ENCODE measurements around the gene PTX4.

Gene PTX4

DNA sequence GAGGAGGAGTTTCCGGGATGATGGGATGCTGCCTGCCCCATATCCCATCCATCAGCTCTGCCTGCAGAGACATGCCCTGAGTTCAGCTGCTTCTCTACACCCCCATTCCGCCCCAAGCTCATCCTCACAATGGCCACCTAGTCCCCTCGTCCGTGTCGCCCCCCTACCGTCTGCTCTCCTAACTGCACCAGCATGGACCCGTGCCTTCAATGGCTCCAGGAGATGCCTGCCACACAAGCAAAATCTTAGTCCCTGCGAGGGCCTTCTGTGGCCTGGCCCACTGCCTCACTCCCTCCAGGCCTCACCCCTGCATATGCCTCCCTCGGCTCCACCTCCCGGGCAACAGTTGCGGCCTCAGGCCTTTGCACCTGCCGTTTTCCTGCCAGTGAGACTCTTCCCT, 2.6 kb upstream of the PTX4 start:
- TF ChIP-seq TAF1 (IDR thresholded peaks at IDR 0.05; ENCODE audit: low read depth) (no peak), YY1 (IDR thresholded peaks at IDR 0.05; ENCODE audit: low read depth) (no peak), CREB1 (IDR thresholded peaks at IDR 0.05; ENCODE audit: low read depth) (no peak), RAD21 (IDR thresholded peaks at IDR 0.05; ENCODE audit: low read depth) (no peak), FOXM1 (IDR thresholded peaks at IDR 0.05; ENCODE audit: borderline replicate concordance, low read depth) (no peak), EGR1 (IDR thresholded peaks at IDR 0.05) (no peak), NFIC (IDR thresholded peaks at IDR 0.05) (no peak)
- TF ChIP-seq, protein P1, sequence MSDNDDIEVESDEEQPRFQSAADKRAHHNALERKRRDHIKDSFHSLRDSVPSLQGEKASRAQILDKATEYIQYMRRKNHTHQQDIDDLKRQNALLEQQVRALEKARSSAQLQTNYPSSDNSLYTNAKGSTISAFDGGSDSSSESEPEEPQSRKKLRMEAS (IDR thresholded peaks at IDR 0.05) = no peak
- TF ChIP-seq, protein P2, sequence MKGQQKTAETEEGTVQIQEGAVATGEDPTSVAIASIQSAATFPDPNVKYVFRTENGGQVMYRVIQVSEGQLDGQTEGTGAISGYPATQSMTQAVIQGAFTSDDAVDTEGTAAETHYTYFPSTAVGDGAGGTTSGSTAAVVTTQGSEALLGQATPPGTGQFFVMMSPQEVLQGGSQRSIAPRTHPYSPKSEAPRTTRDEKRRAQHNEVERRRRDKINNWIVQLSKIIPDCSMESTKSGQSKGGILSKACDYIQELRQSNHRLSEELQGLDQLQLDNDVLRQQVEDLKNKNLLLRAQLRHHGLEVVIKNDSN (IDR thresholded peaks at IDR 0.05) = no peak
- TF ChIP-seq, protein P3, sequence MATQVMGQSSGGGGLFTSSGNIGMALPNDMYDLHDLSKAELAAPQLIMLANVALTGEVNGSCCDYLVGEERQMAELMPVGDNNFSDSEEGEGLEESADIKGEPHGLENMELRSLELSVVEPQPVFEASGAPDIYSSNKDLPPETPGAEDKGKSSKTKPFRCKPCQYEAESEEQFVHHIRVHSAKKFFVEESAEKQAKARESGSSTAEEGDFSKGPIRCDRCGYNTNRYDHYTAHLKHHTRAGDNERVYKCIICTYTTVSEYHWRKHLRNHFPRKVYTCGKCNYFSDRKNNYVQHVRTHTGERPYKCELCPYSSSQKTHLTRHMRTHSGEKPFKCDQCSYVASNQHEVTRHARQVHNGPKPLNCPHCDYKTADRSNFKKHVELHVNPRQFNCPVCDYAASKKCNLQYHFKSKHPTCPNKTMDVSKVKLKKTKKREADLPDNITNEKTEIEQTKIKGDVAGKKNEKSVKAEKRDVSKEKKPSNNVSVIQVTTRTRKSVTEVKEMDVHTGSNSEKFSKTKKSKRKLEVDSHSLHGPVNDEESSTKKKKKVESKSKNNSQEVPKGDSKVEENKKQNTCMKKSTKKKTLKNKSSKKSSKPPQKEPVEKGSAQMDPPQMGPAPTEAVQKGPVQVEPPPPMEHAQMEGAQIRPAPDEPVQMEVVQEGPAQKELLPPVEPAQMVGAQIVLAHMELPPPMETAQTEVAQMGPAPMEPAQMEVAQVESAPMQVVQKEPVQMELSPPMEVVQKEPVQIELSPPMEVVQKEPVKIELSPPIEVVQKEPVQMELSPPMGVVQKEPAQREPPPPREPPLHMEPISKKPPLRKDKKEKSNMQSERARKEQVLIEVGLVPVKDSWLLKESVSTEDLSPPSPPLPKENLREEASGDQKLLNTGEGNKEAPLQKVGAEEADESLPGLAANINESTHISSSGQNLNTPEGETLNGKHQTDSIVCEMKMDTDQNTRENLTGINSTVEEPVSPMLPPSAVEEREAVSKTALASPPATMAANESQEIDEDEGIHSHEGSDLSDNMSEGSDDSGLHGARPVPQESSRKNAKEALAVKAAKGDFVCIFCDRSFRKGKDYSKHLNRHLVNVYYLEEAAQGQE (IDR thresholded peaks at IDR 0.05; ENCODE audit: low read depth) = no peak

DNA sequence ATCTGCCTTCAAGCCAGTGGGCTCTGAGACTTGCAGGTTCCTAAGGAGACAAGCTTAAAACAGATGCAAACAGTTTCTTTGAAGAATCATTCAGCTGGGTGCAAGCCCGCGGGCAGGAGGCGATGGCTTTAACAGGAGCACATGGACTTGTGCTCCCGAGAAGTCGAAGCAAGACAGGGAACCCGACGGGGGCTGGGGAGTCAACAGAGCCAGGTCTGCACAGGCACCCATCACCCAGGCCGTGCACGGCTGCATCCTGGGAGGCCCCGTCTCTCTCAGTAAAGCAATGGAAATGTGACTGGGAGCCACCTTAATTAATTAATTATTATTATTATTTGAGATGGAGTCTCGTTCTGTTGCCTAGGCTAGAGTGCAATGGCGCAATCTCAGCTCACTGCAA, 333 bp upstream of the PTX4 start:
- TF ChIP-seq TCF12 (IDR thresholded peaks at IDR 0.05; ENCODE audit: low read depth) (no peak), EP300 (IDR thresholded peaks at IDR 0.05; ENCODE audit: borderline replicate concordance) (no peak), FOXM1 (IDR thresholded peaks at IDR 0.05; ENCODE audit: borderline replicate concordance, low read depth) (no peak), TAF1 (IDR thresholded peaks at IDR 0.05; ENCODE audit: low read depth) (no peak), CREB1 (IDR thresholded peaks at IDR 0.05; ENCODE audit: low read depth) (no peak), CEBPB (IDR thresholded peaks at IDR 0.05) (no peak), RAD21 (IDR thresholded peaks at IDR 0.05; ENCODE audit: low read depth) (no peak)
- TF ChIP-seq, protein P2 (IDR thresholded peaks at IDR 0.05) = no peak
- TF ChIP-seq, protein P3 (IDR thresholded peaks at IDR 0.05; ENCODE audit: low read depth) = no peak
- TF ChIP-seq, protein P1 (IDR thresholded peaks at IDR 0.05) = no peak

DNA sequence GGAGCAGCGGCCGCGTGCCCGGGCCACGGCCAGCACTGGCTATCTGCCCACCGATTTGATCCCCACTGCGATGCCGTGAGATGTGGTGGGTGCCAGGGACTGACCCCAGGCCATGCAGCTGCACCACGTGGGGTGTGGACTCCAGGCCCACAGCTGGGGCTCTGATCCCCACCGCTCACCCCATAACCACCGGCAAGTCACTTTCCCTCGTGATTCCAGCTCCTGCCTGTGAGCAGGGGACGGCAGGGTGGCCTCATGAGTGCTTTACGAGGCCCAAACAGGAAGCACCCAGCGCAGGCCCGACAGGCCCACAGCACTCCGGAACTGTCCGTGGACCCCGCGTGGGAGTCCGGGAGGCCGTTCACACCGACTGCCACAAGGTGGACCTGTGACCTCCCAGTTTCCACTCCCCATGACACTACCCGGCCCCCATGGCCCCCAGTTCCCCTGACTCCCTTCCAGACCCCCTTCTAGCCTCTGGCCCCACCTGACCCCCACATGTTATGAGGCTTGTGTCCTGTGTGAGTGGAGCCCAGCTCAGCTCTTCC, 616 bp downstream of the PTX4 start:
- TF ChIP-seq, protein P1 (IDR thresholded peaks at IDR 0.05) = no peak
- no peak for TF ChIP-seq FOXM1 (IDR thresholded peaks at IDR 0.05; ENCODE audit: borderline replicate concordance, low read depth)
- no peak for TF ChIP-seq EP300 (IDR thresholded peaks at IDR 0.05; ENCODE audit: borderline replicate concordance)
- TF ChIP-seq CEBPB (IDR thresholded peaks at IDR 0.05) = no peak
- TF ChIP-seq TEAD4 (IDR thresholded peaks at IDR 0.05) = no peak
- no peak for TF ChIP-seq TAF1 (IDR thresholded peaks at IDR 0.05; ENCODE audit: low read depth)
- TF ChIP-seq ZBTB7A (IDR thresholded peaks at IDR 0.05; ENCODE audit: low read depth) = no peak
- TF ChIP-seq YY1 (IDR thresholded peaks at IDR 0.05; ENCODE audit: low read depth) = no peak
- TF ChIP-seq, protein P3 (IDR thresholded peaks at IDR 0.05; ENCODE audit: low read depth) = no peak
- no peak for TF ChIP-seq EGR1 (IDR thresholded peaks at IDR 0.05)

DNA sequence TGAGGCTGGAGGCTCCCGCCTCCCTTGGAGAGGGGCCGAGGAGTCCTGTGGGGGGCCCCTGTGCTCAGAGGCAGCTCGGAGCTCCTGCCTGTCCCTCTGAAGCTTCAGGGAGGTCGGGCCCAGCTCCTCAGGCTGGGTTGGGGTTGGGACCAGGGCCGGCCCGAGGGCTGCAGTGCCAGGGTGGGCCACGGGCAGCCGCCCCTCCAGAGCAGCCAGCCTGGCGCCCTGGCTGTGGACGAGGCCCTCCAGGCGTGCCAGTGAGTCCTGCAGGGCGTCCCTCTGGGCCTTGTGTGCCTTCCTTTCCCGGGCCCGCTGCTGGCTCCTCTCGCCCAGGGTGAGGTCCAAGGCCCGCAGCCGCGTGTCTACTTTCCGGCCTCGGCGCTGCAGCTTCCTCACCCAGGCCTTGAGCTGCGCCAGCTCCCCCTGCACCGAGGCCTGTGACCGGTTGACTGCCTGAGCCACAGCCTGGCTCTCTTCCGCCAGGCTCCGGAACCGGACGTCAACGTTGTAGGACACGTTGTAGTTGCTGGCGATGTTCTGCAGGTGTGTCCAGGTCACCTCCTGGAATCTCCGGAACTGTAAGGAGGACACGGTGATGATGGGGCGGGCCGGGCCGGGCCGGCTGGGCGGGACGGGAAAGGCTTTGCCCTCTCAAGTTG, 1.2 kb downstream of the PTX4 start:
- TF ChIP-seq EGR1 (IDR thresholded peaks at IDR 0.05) = no peak
- no peak for TF ChIP-seq EP300 (IDR thresholded peaks at IDR 0.05; ENCODE audit: borderline replicate concordance)
